ENCODE results near the gene TRPM3.

Gene TRPM3

DNA sequence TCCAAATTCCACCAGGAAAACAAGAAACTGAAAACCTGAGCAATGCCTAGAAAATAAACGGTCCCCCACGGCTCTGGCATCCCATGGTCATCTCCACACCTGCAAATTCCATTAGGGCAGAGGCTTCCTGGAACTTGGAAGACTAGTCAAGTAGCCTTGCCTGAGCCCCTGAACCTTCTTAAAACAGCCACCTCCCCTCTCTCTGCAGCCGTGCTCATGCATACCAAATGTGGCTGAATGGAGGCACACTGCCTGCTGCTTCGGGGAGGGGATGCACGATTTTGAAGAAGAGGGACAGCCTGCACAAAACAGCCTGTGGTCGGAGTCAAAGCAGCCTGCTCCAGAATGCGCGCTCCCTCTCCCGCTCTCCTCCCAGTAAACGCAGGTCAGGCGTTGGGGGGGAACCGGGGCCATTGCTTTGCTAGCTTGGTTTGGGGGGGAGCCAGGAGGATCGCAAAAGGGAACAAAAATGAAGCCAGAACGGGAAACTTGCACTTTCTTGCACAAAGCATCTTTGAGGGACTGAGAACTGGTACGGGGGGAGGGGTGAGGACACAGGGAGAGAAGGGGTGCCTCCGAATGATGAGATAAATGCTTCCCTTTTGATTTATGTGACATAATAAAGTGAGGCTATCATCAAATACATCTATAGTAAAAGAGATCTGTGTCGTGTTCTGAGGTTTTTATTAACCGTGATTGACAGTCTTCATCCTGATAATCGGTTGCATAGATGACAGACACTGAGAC, at the start of gene TRPM3:
TRPM3 (minus strand) TSS at position 347 of the 747 bp plus-strand sequence; CDS start at position 80, 267 bp downstream.
- DNase-seq (ENCODE audit: low spot score) = no peak

DNA sequence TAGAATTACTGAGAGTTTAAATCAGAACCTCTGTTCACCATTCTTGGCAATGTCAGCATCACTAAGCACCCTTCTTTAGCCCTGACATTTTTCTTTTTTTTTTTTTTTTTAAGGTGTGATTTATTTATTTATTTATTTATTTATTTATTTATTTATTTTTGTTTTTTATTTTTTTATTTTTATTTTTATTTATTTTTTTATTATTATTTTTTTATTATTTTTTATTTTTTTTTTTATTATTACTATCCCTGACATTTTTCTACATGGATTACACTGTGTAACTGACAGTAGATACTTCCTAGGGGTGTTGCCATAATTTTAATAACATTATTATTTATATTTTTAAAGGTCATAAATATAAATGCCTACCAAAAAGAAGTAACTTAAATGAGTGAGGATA, 47.0 kb upstream of the TRPM3 start:
- DNase-seq (ENCODE audit: low spot score) = no peak

DNA sequence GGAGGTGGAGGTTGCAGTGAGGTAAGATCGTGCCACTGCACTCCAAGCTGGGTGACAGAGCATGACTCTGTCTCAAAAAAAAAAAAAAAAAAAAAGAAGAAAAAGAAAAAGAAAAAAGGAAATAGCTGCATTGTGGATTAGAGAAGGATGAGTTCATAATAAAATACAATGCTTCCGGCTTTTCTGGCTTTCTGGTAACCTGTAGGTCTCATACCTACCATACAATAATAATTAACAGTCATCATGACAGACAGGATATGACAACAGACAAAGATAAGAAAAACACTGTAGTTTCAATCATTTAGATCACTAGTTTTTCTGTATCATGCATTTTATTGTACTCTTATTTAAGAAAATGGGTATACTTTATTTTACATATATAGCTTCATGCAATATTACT, 40.7 kb upstream of the TRPM3 start:
- DNase-seq (ENCODE audit: low spot score) = no peak

DNA sequence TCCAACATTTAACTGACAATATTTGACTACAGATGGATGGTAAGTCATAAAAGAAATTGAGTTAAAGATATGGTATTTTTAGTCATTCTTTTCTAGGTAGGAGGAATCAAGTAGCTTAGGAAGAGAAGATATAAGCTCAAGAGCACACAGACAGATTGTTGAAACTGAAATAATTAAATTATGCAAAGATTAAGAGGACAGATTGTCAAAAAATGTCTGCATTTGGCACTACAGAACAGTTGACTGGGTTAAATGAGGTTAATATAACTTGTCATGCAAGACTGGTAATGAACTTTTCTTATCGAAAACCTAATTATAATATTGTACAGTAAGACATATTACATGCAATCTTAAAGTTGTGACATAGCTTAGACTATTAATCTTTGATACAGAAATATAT, 36.3 kb upstream of the TRPM3 start:
- no peak for DNase-seq (ENCODE audit: low spot score)

DNA sequence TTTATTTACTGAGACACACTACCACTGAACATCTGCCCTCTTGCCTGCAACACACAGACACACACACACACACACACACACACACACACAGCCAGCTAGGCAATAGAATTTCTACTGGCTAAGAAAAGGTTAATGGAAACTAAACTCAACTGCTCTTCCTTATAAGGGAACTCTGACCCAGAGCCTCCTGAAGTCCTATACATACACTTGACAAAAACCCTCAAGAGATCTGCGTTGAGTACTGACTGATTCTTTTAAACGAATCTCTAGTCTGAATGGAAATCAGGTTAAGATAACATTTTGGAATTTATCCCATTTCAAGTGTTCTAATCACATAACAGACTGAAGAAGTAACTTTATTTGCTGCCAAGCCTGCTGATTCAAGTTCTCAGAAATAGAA, 25.9 kb upstream of the TRPM3 start:
- DNase-seq (ENCODE audit: low spot score) = no peak

DNA sequence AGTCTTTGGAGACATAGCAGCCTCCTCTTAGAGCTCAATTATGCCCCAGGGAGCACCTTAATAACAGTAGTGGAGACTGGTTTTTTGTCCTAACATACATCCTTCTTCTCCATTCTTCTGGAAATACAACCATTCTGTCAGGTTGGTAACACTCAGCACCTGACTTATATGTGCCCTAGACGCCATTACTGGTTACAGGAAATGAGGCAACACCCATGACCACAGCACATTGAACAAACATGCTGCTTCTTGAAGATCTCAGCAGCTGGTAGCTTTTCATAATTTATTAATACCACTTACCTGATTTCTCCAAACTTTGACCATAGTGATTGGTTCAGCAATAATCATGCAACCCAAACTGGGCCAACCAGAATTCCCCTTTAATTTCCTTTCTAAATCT, 25.1 kb upstream of the TRPM3 start:
- no peak for DNase-seq (ENCODE audit: low spot score)

DNA sequence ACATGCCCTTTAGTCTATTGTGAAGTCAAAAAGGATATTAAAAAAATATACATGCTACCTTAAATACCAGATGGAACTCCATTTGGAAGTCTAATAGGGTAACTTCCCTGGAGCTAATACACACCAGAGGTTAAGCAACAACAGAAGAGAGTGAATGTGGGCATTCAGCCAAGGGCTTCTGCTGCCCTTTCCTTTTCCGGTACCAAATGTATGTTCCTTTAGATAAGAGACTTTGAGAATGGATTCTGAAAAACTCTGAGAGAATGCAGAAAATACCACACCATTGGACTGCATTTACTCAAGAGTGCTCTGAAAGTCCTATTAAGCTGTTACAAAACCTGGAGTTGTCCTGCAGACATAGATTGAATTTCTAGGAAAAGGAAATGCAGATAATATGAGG, 23.8 kb upstream of the TRPM3 start:
- DNase-seq (ENCODE audit: low spot score) = no peak

DNA sequence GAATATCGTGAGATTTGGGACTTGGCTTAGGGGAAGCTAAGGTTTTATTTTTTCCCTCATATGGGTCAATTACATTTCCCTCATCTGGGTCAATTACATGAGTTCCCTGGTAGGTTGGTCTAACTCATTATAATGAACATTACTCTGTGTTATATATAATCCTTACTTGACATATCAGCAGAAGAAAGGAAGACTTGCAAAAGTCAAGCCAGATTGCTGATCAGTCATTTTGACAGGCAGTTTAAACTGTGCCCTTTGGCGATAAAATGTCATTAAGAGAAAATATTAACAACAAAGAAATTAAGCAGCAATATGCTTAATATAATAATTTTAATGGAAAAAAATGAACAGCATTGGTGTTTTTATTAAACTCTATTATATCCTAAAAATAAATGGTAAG, 23.1 kb upstream of the TRPM3 start:
- DNase-seq (ENCODE audit: low spot score) = no peak

DNA sequence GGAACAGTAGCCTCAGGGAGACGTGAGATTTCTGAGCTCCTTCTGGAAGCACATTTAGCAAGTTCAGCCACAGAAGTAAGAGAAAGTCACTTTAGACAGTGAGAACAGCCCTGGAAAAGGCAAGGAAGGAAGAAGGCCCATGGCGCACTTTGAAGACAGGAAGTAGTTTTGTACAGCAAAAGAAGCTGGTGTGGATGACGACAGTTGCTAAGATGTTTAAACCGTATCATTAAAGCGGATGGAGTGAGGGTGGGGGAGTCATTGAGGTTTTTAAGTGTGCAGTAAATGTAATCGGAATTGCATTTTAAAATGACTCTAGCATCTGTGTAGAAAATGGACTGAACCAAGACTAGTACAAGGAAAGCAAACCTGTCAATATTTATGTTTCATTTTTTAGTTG, 15.3 kb upstream of the TRPM3 start:
- DNase-seq (ENCODE audit: low spot score) = no peak

DNA sequence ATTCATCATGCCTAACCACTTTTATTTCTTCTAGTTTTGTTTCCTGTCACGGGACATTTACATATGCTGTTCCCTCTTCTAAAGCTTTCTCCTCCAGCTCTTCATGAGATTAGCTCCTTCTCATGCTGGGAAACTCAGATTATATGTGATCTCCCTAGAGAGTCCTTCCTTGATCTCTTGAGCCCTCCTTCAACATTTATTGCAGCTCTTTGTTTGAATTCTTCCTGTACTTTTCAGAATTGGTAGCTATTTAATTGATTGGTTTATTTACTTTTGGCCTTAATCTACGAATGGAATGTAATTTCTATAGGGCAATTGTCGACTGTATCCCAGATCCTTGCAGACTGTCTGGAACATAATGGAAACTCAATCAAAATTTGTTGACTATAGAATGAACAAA, 9.7 kb upstream of the TRPM3 start:
- DNase-seq (ENCODE audit: low spot score) = no peak

DNA sequence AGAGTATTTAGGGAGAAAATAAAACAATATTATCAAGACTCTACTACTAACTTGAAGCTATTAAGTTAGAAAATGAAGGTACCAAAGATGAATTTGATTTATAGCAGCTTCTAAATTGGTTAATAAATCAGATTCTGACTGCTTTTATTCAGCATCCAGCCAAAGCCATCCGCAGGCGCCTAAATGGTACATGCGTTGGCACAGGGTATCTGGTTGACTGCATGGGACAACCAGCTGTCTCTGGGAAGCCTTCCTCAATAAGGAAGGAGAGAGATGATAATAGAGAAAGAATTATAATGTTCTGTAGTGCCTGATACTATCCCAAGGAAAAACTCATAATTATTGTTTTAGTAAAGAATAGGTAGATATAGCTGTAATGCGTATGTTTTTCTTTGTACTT, 9.1 kb upstream of the TRPM3 start:
- no peak for DNase-seq (ENCODE audit: low spot score)

DNA sequence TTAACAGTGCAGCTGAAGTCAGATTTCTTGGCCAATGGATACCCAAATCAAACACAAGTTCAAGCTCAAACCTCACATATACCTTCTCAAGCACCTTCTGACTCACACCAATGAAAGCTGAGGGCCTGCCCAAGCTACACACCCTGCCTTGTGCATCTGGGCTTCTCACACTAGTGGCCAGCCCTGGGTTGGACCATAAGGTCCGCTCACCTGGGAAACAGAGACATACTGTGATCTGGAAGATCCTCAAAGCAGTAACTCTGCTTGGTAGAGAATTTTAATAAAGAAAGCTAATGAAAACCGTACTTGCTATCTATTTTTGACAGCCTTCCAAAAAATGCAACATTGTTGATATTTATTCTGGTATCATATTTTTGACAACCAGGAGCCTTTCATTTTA, 7.4 kb upstream of the TRPM3 start:
- DNase-seq (ENCODE audit: low spot score) = no peak

DNA sequence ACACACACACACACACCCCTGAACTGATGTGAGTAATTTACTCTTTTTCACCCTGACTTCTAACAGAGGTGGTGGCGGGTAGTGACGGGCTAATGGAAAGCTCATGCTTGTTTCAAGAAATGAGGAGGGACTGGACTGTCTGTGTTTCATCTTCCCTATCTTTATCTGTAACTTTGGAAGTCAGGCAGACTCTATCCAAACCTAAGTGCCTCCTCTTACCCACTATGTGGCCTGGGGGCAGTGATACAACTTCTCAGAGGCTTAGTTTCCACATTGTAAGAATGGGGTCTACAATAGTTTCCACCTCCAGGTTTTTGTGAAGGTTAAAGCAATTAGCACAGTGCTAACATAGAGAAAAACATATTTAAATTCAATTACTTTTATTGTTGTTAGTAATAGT, 5.9 kb upstream of the TRPM3 start:
- DNase-seq (ENCODE audit: low spot score) = no peak

DNA sequence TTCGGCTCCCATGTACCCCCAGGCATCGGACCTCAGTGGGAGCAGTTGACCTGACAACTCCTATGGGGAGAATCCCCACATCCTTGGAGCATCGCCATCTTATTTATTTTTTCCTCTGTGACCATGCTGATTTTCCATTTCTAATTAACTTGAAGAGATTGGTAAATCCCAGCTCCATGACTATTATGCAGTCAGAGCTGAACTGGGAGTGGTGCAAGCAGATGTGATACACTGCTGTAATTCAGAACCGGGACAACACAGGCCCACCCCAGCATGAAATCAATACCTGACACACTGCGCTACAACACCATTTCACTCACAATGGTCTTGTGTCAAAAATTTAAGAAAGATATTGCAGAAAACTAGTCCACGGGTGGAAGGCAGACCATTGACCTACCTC, 1.0 kb upstream of the TRPM3 start:
- DNase-seq (ENCODE audit: low spot score) = no peak

DNA sequence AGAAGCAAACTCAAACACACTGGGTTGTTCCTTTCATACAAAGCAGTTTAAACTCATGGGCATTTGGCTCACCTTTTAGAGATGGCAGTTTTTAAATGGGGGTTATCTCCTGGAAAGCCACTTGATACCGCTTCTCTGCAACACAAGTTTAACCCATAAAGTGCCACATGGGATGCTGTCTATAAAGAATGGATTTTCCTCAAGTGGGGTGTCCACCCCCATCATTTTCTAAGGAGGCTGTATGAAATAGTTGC, 528 bp upstream of the TRPM3 start:
- no peak for DNase-seq (ENCODE audit: low spot score)

DNA sequence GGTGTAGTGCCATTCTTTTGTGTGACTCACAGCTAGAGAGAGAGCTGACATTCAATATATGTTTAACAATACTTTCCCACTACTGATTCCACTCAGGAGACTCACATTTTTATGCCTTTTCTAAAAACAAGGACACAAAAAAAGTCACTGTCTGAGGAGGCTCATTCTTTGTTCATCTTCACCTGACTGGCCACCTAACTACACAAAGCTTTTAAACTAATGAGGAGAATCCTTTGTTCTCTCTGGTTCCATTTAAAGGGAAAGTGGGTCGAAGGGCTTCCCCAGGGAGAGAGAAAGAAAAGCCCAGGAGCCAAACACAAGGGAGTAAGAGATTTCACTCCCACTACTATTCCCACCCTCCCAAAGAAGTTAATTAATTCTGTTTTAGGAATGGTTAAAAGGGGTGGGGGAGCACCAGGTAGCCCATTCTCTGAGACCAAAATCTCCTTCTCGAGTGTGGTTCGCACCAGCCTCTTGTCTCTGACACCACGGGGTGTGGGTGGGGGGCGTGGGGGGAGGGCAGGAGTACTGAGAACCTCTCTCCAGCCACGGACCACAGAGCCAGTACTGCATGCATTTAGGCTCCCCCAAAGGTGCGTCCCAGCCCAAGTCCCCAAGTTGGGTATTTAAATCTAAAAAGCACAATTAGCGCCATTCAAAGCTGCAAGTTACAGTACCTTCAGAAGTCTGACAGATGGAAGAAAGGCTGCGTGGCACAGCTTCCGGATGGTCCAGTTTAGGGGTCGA, 747 bp downstream of the TRPM3 start:
- DNase-seq (ENCODE audit: low spot score) = no peak

DNA sequence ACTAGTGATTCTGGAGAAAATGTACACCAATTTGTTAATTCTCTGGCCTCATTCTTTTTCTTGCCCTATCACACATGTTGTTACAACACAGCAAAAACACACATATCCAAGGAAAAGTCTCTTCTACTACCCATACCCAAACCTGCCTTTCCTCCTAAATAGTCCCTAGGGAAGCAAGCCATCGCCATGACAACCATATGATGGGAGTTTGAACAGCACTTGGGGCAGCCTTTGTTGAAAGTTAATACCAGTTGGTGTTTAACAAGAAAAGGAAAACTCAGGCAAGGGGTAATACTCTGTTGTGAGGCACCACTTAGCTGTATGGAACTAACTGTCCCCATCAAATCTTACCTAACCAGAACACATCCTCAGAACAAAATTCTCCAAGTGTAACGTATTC, 1.7 kb downstream of the TRPM3 start:
- no peak for DNase-seq (ENCODE audit: low spot score)

DNA sequence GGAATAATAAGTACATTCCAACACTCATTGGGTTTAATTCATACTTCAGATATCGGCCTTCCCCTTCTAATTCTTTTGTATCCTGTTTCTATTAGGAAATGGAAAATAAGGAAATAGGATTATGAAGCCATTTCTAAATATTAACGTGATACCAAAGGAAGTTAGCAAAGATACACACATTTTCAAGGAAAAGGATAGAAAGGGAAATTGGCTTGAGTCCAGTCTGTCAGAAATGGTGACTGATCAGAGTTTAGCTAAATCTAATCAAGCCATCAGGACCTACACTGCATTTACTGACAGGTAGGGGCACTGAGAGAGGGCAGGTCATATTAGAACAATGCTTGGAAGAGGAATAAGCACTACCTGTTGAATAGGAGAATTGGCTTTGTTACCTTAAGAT, 3.1 kb downstream of the TRPM3 start:
- no peak for DNase-seq (ENCODE audit: low spot score)

DNA sequence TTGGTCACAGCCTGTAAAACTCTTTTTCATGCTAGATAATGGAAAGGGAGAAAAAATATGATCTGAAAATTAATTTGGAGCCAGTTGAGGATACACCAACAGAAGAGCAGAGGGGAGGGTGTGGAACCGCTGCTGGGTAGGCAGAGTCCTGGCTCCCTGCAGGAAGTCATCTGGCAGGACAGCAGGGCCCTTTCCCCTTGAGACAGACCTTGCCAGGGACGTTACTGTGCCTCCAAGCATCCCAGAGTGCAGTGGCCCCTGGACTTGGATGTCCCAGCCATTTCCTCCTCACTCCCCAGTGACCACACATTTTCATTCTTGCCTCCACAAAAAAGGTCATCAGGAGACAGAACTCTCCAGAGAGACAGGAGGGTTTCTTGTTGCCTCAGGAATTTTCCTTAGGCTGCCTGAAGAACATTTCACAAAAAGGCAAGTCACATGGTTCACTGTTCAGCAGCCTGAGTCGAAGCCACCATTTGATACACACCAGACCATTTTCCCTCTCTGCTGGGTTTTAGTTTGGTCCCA, 5.9 kb downstream of the TRPM3 start:
- no peak for DNase-seq (ENCODE audit: low spot score)

DNA sequence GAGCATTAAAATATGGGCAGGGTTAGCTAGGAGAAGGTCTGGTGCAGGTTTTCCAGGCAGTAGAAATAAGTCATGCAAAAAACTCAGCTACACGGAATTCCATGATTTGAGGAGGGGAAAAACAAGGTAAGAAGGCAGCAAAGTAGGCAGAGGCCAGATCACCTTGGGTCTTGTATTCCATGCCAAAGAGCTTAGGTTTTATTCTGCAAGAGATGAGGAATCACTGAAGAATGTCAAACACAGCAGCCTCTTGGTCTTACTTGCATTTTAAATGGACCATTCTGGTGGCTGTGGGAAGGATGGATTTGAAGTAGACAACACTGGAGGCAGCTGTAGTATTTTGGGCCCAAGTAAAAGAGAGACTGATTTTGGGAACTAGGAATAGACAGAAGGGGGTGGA, 8.6 kb downstream of the TRPM3 start:
- no peak for DNase-seq (ENCODE audit: low spot score)

DNA sequence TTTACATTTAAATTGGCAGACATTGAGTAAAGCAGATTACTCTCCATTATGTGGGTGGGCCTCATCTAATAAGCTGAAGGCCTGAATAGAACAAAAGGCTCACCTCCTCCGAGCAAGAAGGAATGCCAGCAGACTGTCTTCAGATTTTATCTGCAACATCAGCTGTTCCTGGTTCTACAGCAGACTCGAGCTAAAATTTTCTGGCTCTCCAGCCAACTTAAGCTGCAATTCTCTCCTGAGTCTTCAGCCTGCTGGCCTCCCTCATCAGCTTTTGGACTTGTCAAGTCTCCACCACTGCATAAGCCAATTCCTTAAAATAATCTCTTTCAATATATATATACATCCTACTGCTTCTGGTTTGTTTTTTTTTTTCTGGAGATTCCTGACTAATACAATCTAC, 12.5 kb downstream of the TRPM3 start:
- DNase-seq (ENCODE audit: low spot score) = no peak

DNA sequence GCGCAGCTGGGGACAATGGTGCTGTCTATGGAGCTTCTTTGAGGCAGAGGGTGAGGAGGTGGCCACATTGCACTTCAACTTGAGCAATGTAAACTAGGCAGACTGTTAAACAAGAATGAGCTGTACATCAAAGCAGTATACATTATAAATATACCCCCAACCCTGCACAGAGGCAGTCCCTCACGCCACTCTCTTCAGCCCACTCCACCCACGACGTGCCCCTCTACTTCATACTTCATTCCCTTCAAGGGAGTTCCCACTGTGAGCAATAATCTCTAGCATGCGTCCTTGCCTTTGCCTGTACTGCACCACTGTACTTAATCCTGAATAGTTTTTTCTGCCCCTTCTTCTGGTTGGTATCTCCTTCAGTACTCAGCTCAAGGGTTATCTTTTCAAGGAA, 14.4 kb downstream of the TRPM3 start:
- DNase-seq (ENCODE audit: low spot score) = no peak

DNA sequence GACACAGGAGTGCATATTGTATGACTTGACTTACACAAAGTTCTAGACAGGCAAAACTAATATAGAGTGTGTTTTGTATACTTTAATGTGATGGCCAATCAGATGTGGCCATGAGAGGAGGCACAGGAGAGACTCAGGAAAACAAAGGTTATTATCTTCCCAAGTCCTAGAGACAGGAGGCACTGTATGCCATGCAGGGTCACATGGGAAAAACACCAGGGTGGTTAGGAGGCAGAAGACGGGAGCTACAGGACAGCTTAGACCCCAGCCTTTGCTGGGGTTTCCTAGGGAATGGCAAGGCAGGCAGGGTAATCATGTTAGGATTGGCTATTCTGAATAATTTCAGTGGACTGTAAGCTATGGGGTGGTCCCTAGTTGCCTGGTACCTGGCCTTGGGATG, 16.2 kb downstream of the TRPM3 start:
- no peak for DNase-seq (ENCODE audit: low spot score)

DNA sequence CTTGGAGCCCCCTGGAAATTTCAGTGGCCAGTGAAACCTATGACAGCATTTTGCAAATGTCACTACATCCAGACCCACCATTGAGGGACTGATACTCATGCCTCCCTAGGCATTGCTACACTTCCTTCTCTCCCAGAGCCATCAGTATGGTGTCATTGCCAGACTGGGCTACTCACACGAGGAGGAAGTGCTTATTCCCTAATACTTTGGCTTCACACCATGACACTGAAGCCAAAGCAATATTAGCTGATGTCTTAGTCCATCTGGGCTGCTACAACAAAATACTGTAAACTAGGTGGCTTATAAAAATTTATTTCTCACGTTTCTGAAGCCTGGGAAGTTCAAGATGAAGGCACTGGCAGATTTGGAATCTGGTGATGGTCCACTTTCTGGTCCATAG, 22.6 kb downstream of the TRPM3 start:
- DNase-seq (ENCODE audit: low spot score) = no peak

Measured in left forelimb (tissue), 1 donor.